Measurements from ENCODE around the gene MYRF. TPM values are rescaled to one million over a fixed set of nuclear protein-coding genes. Genes with fewer than 3 reads are reported as not detected.

Gene MYRF
- polyA plus RNA-seq, 1 experiment = 2.7 TPM

DNA sequence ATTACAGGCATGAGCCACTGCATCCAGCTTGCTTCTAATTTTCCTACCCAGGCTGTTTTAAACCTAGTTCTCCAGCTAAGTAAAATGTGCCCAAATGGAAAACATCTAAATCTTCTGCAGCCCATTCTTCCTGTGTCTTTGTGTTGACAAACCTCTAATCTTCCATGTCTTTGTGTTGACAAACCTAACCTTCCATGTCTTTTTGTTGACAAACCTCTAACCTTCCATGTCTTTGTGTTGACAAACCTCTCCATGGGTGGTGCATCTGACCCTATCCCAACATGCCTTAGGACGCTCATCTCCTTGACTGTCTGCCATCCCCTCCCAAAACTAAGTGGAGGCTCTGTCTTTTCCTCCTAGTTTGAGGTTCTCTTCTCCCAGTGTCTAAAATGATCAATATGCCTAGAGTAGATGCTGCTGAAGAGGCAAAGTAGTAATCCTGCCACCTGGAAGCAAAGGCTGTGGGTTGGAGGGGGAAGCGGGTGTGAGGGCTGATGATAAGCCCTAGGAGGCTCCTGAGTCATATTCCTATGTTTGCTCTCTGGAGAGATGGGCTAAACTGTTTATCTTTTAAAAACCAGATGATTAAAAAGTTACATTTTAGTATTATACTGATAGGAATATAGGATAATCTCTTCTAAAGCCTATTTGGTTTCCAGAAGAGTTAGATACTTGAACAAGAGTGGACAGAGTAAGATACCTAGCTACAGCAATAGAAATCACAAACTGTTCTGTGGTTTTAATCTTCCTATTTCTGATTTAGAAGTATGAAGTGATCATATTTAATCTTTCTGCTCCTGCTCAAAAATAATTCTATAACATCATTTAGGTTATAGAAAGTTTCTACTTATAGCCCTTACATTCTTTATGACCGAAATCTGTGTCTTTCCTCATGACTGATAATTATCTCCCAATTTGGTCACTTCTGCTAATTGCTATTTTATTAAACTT is 48.2 kb downstream of the MYRF start:
- Histone ChIP-seq H3K27me3 (ENCODE audit: control insufficient read depth, insufficient read depth, low read length) (no peaks in the 10 kb centered on the region), H3K4me3 (ENCODE audit: low read depth, low read length) (no peak overlapping the region), H3K9me3 (ENCODE audit: control insufficient read depth, insufficient read depth, low read length) (no peaks in the 10 kb centered on the region), H3K27ac (ENCODE audit: low read depth, low read length) (no peak overlapping the region)
- POLR2A ChIA-PET = interaction anchor here (0.6 to 0.9 kb wide), 2 partner anchors 27 to 34 kb away, joined by 3 to 4 read pairs; partner anchors contain the start of gene FADS2
- DNase-seq (ENCODE audit: low read depth, low spot score) = no peak
- CTCF ChIA-PET = interaction anchor here (1.3 to 6.2 kb wide), 5 partner anchors 98 to 307 kb away, joined by 5 to 168 read pairs (median 9); no protein-coding TSS in a partner anchor
- TF ChIP-seq, protein P1, sequence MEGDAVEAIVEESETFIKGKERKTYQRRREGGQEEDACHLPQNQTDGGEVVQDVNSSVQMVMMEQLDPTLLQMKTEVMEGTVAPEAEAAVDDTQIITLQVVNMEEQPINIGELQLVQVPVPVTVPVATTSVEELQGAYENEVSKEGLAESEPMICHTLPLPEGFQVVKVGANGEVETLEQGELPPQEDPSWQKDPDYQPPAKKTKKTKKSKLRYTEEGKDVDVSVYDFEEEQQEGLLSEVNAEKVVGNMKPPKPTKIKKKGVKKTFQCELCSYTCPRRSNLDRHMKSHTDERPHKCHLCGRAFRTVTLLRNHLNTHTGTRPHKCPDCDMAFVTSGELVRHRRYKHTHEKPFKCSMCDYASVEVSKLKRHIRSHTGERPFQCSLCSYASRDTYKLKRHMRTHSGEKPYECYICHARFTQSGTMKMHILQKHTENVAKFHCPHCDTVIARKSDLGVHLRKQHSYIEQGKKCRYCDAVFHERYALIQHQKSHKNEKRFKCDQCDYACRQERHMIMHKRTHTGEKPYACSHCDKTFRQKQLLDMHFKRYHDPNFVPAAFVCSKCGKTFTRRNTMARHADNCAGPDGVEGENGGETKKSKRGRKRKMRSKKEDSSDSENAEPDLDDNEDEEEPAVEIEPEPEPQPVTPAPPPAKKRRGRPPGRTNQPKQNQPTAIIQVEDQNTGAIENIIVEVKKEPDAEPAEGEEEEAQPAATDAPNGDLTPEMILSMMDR (IDR thresholded peaks at IDR 0.05; ENCODE audit: low read depth, low read length) = no peak

DNA sequence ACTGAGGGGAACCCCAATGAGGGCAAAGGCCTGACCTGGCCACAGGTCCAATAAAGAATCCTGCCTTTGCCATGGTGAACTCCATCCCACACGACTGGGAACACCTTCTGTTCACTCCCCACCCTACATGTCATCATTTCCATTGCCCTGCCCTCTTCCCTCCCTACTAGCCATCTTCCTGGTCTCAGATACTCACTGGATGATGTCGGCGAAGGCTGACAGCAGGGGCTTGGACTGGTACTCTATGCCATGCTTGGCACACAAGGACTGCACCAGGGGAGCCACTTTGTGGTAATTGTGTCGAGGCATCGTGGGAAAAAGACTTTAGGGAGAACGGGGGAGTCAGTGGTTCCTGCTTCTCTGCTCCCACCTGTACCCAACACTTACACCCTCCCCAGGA is 50.2 kb downstream of the MYRF start:
- Histone ChIP-seq H3K4me3 (ENCODE audit: low read depth, low read length) (no peak overlapping the region), H3K9me3 (ENCODE audit: control insufficient read depth, insufficient read depth, low read length) (no peaks in the 10 kb centered on the region), H3K27me3 (ENCODE audit: control insufficient read depth, insufficient read depth, low read length) (no peaks in the 10 kb centered on the region), H3K27ac (ENCODE audit: low read depth, low read length) (no peak overlapping the region)
- ChIA-PET CTCF (interaction anchor here (2.0 kb wide), 1 partner anchor 305 kb away, joined by 9 read pairs; no protein-coding TSS in a partner anchor), POLR2A (no interaction called here)
- no peak for DNase-seq (ENCODE audit: low read depth, low spot score)
- TF ChIP-seq, protein P1 (IDR thresholded peaks at IDR 0.05; ENCODE audit: low read depth, low read length) = no peak

DNA sequence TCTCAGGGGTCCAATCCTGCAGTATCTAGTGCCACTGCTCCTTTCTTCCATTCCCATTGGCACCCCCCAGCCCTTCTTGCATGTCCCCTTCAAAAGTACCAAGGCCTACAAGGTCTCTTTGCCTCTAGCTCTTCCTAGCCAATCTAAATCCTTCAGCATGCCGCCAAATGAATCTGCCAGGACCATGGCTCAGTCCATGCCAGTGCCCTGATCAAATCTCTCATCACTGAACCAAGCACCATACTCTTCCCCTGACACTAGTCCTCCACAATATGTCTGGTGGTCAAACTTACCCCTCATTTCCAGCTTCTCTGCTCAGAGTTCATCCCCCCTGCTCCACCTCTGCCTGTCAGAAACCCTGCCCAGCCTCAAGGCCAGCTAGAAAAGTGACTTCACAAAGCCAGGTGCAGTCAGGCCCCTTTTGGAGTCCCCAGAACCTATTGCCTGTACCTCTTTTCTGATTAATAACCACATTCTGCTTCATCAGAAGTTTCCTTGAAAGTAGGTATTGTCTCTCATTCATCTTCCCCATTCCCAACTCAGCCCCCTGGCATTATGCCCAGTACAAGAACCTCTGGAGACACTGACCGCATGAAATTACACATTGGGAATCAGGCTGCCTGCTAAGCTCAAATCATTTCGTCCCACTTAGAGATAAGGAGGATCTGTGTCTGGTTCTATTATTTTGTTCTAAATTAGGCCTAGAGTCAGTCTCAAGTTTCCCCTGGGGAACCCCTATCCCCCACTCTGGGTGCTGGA is 51.6 kb downstream of the MYRF start:
- H3K27me3 ChIP-seq (ENCODE audit: control insufficient read depth, insufficient read depth, low read length) = no peaks in the 10 kb centered on the region
- no peak overlapping the region for H3K27ac ChIP-seq (ENCODE audit: low read depth, low read length)
- no peaks in the 10 kb centered on the region for H3K9me3 ChIP-seq (ENCODE audit: control insufficient read depth, insufficient read depth, low read length)
- TF ChIP-seq, protein P1 (IDR thresholded peaks at IDR 0.05; ENCODE audit: low read depth, low read length) = no peak
- POLR2A ChIA-PET = interaction anchor here (0.6 kb wide), 1 partner anchor 77 kb away, joined by 3 read pairs; no protein-coding TSS in a partner anchor
- no peak overlapping the region for H3K4me3 ChIP-seq (ENCODE audit: low read depth, low read length)
- DNase-seq (ENCODE audit: low read depth, low spot score) = no peak
- CTCF ChIA-PET = interaction anchor here (1.0 kb wide), 1 partner anchor 11 kb away, joined by 3 read pairs; no protein-coding TSS in a partner anchor

DNA sequence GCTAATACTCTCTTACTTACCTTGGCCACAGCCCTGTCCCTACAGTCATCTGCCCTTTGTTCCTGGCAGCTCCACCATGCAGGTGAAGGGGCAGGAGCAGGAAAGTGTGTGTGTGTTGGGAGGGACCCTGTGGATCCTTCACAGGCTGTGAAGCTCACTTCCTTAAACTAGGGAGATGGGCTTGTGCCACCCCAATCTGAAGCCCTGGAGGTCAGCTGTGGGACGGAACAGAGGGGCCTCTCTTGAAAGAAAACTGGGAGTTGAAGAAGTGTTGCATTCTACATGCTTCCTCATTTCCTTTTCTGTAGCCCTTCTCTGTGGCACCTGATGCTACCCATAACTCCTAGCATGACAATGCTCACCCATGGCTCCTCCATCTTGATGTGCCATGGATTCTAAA is 52.7 kb downstream of the MYRF start:
- H3K9me3 ChIP-seq (ENCODE audit: control insufficient read depth, insufficient read depth, low read length) = no peaks in the 10 kb centered on the region
- no peak overlapping the region for H3K27ac ChIP-seq (ENCODE audit: low read depth, low read length)
- H3K27me3 ChIP-seq (ENCODE audit: control insufficient read depth, insufficient read depth, low read length) = no peaks in the 10 kb centered on the region
- CTCF ChIA-PET = interaction anchor here (1.4 to 3.3 kb wide), 2 partner anchors 8 to 303 kb away, joined by 3 to 28 read pairs; no protein-coding TSS in a partner anchor
- no peak for DNase-seq (ENCODE audit: low read depth, low spot score)
- H3K4me3 ChIP-seq (ENCODE audit: low read depth, low read length) = no peak overlapping the region
- TF ChIP-seq, protein P1 (IDR thresholded peaks at IDR 0.05; ENCODE audit: low read depth, low read length) = no peak
- POLR2A ChIA-PET = interaction anchor here (1.0 kb wide), 1 partner anchor 13 kb away, joined by 3 read pairs; the partner anchor contains the start of gene TMEM258

All from AG04450 (cell line).